Esophagus (tissue), 2 donors: ENCODE measurements around the gene RILPL2. TPM values are rescaled to one million over a fixed set of nuclear protein-coding genes. Genes with fewer than 3 reads are reported as not detected.
A peak's percentile ranks its signal among the peaks of the same experiment; 100 is the strongest.
"Not testable (repeated sequence)": the region's sequence is repeated elsewhere in the genome, so short reads cannot be mapped to it uniquely, and the experiment has no call there.

Experiments
- H3K27ac ChIP-seq, 2 donors: one replicate each; pipeline ENCODE4 v1.5.1; 2013; ENCODE audit warnings: low read depth in 2 of 2, mild to moderate bottlenecking in 2 of 2, inconsistent platforms in 1 of 2, low read length in 1 of 2, moderate library complexity in 1 of 2
- H3K27me3 ChIP-seq, 2 donors: one replicate each; pipeline ENCODE4 v1.6.1; 2013; ENCODE audit warnings: low read length in 2 of 2, control low read depth in 1 of 2, mild to moderate bottlenecking in 1 of 2; ENCODE audit not compliant: insufficient read depth in 2 of 2, control insufficient read depth in 1 of 2
- H3K36me3 ChIP-seq, 2 donors: one replicate each; pipeline ENCODE4 v1.6.1; 2013; ENCODE audit warnings: low read length in 1 of 2; ENCODE audit not compliant: control insufficient read depth in 2 of 2, insufficient read depth in 2 of 2
- H3K4me1 ChIP-seq, 2 donors: one replicate each; pipeline ENCODE4 v1.6.1; 2013; ENCODE audit warnings: low read length in 1 of 2; ENCODE audit not compliant: control insufficient read depth in 2 of 2, insufficient read depth in 2 of 2
- H3K4me3 ChIP-seq, 2 donors: one replicate each; pipeline ENCODE4 v1.5.1; 2013; ENCODE audit warnings: low read length in 2 of 2, mild to moderate bottlenecking in 2 of 2, low read depth in 1 of 2, moderate library complexity in 1 of 2
- H3K9me3 ChIP-seq, 2 donors: one replicate each; pipeline ENCODE4 v1.6.1; 2013; ENCODE audit warnings: mild to moderate bottlenecking in 2 of 2, low read depth in 1 of 2, low read length in 1 of 2, moderate library complexity in 1 of 2; ENCODE audit not compliant: control insufficient read depth in 2 of 2, insufficient read depth in 1 of 2
- WGBS, 2 donors: extraction: QIAGEN DNeasy Blood & Tissue Kit; methylation state at CpG; one replicate each; pipeline ENCODE4 v1.1.7; 2013; 5-methylcytosine and 5-hydroxymethylcytosine counted together
- polyA plus RNA-seq, 2 donors: library from polyadenylated mRNA; stranded (reverse); fragments of 200-250 nt; gene quantifications; one replicate each; pipeline ENCODE4 v1.2.3, GENCODE V29; 2013
- donor health status: healthy with polysubstance abuse.
- donor health status: Bipolar disorder and iron deficiency.

Gene RILPL2, protein sequence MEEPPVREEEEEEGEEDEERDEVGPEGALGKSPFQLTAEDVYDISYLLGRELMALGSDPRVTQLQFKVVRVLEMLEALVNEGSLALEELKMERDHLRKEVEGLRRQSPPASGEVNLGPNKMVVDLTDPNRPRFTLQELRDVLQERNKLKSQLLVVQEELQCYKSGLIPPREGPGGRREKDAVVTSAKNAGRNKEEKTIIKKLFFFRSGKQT
- 1 to 10 TPM; 1.6 to 2.3 TPM for polyA plus RNA-seq

DNA sequence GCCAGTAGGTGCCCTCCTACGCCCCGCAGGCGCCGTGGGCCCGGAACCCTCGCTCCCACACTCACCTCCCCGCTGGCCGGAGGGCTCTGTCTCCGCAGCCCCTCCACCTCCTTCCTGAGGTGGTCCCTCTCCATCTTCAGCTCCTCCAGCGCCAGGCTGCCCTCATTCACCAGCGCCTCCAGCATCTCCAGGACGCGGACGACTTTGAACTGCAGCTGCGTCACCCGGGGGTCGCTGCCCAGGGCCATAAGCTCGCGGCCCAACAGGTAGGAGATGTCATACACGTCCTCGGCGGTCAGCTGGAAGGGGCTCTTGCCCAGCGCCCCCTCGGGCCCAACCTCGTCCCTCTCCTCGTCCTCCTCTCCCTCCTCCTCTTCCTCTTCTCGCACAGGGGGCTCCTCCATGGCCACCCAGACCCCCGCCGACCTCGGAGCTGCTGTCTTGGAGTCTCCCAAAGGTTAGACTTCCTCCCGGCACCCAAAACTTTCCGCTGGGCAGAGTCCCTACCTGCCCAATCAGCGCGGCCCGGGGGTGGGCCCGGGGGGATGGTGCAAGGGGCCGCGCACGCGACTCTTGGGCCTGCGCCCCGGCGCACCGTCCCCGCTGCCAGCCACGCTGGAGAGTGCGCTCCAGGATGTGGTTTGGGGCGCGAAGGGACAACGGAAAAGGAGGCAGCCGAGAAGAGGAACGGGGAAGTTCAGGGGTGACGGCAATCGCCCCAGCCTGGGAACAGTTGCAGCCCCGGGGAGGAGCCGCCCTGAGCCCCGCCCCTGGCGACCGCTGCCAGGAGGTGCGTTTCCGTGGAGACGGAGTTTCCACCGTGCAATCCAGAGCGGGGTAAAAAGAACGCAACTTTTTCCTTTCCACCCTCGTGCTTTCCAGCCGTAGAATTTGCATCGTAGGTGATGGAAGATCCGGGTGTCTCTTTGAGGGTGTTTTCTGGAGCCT is at the start of gene RILPL2:
TSS of gene RILPL2 (minus strand) at position 668 of the 948 bp plus-strand sequence. CDS start at position 404, 264 bp downstream.
- H3K4me1 ChIP-seq: peaks cover 5 to 6% of the 10 kb centered on the region in 2 donors
- 0 to 1% methylated on average over 69 of the region's 69 CpGs for WGBS, 2 donors
- H3K27me3 ChIP-seq: no peaks in the 10 kb centered on the region
- H3K27ac ChIP-seq: peak within 1 kb of the TSS; percentile 38 to 76
- no peaks in the 10 kb centered on the region for H3K9me3 ChIP-seq
- peak within 1 kb of the TSS; percentile 58 to 83 for H3K4me3 ChIP-seq
- no peaks in the 10 kb centered on the region for H3K36me3 ChIP-seq

DNA sequence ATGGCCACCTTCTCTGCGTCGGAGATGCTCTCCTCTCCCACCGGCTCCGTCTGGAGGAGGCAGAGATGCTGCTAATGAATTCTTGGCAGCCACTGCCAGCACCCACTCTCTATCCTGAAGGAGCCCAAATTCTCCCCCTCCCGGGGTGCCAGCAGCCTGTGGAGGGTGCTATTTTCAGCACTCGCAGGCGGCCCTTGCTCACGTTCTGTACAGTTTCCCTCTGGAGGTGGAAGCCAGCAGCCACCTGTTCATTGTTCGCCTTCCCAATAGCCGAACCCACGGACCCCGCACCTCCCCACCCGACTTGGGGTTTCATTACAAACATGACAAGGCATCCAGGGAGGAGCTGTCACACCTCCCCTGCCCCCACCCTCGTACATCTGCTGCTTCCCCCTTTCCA is 49.3 kb upstream of the RILPL2 start:
- H3K4me3 ChIP-seq: no peak overlapping the region
- WGBS, 2 donors: 82 to 83% methylated on average over 14 of the region's 14 CpGs
- no peaks in the 10 kb centered on the region for H3K4me1 ChIP-seq
- no peaks in the 10 kb centered on the region for H3K9me3 ChIP-seq
- no peak overlapping the region for H3K27ac ChIP-seq
- no peaks in the 10 kb centered on the region for H3K27me3 ChIP-seq
- no peaks in the 10 kb centered on the region for H3K36me3 ChIP-seq

DNA sequence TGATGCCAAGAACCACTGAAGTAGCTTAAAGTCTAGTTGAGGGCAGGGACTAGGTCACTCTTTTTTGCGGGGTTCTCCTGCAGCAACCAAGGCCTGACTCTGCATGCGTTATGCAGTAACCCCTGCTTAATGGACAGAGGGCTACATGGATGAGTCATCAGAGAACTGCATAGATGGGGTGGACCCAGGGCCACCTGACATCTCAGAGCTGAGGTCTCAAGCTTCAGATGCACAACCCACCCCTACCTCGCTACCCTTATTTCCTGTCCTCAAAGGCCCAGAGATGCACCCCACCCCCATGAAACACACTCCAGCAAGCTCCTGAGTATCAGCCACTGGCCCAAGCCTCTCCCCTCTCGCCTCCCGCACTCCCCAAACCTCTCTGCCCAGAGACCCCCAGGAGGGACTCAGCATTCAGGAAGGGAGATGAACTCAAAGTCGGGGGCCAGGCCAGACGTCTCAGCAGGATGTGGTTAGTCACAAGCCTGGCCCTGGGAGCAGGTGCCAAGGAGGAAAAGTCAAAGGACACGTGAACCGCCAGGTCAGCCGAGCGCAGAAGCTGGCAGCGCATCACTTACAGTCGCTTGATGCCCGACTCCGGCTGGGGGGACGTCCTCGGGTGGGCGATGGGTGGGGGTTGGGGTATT is 47.2 kb upstream of the RILPL2 start:
- no peaks in the 10 kb centered on the region for H3K36me3 ChIP-seq
- H3K4me3 ChIP-seq: no peak overlapping the region
- 79 to 83% methylated on average over 18 of the region's 18 CpGs for WGBS, 2 donors

DNA sequence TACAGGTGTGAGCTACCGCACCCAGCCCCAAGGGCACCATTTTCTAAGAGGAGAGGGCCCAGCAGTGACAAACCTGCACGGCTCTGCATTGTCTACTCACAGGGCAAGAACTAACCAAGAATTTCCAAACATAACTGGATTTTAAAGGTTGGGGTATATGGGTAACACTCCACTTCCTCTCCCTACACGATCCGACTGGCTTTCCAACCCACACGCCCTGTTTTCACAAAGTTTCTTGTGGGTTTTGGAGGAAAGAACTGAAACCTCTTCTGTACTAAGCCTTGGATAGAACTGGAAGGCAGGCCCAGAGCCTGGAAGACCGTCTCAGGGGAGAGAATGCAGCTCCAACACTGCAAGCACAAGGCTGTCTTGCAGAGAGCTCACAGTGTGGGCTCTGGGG is 46.4 kb upstream of the RILPL2 start:
- WGBS, 2 donors: 70 to 73% methylated on average over 6 of the region's 6 CpGs
- Histone ChIP-seq H3K9me3 (no peaks in the 10 kb centered on the region), H3K4me1 (no peaks in the 10 kb centered on the region), H3K27ac (no peak overlapping the region), H3K36me3 (no peaks in the 10 kb centered on the region), H3K27me3 (no peaks in the 10 kb centered on the region), H3K4me3 (no peak overlapping the region)

More for the DNA sequence above, 47.2 kb upstream of the RILPL2 start:
- no peaks in the 10 kb centered on the region for H3K9me3 ChIP-seq
- no peak overlapping the region for H3K27ac ChIP-seq
- H3K4me1 ChIP-seq: no peaks in the 10 kb centered on the region
- no peaks in the 10 kb centered on the region for H3K27me3 ChIP-seq

DNA sequence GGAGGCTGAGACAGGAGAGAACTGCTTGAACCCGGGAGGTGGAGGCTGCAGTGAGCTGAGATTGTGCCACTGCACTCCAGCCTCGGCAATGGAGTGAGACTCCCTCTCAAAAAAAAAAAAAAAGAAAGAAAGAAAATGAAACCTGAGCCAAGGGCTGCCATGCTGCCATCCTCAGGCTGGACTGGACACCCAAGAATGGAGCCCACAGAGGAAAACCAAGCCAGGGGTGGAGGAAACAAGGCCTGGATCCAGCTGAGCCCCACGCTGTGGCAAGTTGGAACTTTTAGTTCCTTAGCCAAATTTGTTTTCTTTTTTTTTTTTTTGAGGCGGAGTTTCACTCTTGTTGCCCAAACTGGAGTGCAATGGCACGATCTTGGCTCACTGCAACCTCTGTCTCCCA is 44.8 kb upstream of the RILPL2 start:
- not testable (repeated sequence) for H3K27me3 ChIP-seq, H3K9me3 ChIP-seq, H3K27ac ChIP-seq, H3K4me1 ChIP-seq, H3K4me3 ChIP-seq, H3K36me3 ChIP-seq
- WGBS, 2 donors: 94 to 96% methylated on average over 5 of the region's 5 CpGs

DNA sequence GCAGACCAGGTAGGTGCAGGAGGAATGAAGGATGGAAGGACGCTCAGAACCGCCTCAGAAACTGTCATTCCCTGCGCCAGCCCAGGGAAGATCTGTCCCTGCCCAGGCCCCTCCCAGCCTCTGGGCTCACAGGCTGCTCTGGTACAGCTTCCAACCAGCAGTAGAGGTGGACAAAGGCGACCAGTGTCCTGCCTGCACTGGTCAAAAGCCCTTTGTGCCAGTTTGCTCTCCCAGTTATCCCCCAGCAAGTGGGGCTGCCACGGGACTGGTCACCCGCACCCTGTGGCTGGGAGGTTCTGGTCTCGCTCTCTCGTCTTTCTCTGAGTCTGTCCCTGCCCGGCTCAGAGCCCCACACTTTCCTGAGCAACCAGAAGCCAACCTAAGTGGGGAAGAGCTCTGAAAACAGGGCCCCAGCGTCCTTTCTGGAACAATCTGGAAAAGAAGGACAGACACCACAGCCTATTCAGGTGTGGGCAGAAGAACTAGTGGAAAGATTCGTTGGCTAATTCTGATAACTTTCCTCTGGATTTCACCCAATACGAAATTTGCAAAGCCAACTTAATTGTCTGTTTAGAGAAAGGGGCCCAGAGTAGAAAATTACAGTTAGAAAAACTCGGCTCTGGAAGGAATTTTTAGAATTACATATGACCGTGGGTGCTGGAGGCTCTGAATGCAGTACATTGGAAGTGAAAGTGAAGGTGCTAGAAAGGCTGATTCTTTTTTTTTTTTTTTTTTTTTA is 43.1 kb upstream of the RILPL2 start:
- no peak overlapping the region for H3K4me3 ChIP-seq
- WGBS, 2 donors: 79 to 80% methylated on average over 14 of the region's 14 CpGs

DNA sequence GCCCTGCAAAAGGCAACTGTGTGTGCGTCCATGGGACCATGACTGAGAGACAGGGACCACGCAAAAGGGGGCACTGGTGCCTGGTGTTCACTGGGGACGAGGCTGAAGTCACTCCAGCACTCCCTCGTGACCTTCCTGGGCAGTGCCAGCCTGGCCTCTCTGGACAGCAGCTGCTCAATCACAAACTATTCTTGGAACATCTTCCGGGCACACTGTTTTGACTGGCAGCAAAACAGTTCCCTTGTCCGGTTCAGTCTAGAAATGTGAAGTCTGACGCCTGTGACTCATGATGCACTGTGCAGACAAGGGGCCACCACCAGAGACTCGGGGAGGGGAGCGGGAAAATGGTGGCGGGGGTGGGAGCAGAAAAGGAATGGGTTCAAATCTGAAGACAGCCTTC is 42.3 kb upstream of the RILPL2 start:
- peaks cover 0 to 2% of the 10 kb centered on the region in 2 donors for H3K36me3 ChIP-seq
- H3K27ac ChIP-seq: no peak overlapping the region
- no peaks in the 10 kb centered on the region for H3K4me1 ChIP-seq
- H3K4me3 ChIP-seq: no peak overlapping the region
- WGBS, 2 donors: 81 to 87% methylated on average over 10 of the region's 10 CpGs
- no peaks in the 10 kb centered on the region for H3K9me3 ChIP-seq
- H3K27me3 ChIP-seq: no peaks in the 10 kb centered on the region

More for the DNA sequence above, 43.1 kb upstream of the RILPL2 start:
- peaks cover 0 to 2% of the 10 kb centered on the region in 2 donors for H3K36me3 ChIP-seq
- no peaks in the 10 kb centered on the region for H3K9me3 ChIP-seq
- no peak overlapping the region for H3K27ac ChIP-seq
- H3K4me1 ChIP-seq: no peaks in the 10 kb centered on the region
- H3K27me3 ChIP-seq: no peaks in the 10 kb centered on the region

DNA sequence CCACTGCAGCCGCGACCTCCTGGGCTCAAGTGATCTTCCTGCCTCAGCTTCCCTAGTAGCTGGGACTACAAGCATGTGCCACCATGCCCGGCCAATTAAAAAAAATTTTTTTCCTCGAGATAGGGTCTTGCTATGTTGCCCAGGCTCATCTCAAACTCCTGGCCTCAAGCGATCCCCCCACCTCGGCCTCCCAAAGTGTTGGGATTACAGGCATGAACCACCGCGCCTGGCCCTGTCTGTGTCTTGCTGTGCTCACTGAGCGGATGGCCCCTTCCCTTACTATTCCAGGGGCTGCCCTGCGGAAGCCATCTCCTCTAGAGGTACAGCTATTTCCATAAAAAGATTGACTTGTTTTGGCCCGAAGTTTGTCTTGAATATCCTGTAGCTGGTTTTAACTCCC is 41.6 kb upstream of the RILPL2 start:
- WGBS, 2 donors: 86 to 91% methylated on average over 11 of the region's 11 CpGs
- Histone ChIP-seq H3K27me3 (no peaks in the 10 kb centered on the region), H3K36me3 (peaks cover 0 to 2% of the 10 kb centered on the region in 2 donors), H3K27ac (peak overlapping the region in 1 of 2 donors; percentile 13), H3K4me1 (no peaks in the 10 kb centered on the region), H3K9me3 (no peaks in the 10 kb centered on the region), H3K4me3 (no peak overlapping the region)

DNA sequence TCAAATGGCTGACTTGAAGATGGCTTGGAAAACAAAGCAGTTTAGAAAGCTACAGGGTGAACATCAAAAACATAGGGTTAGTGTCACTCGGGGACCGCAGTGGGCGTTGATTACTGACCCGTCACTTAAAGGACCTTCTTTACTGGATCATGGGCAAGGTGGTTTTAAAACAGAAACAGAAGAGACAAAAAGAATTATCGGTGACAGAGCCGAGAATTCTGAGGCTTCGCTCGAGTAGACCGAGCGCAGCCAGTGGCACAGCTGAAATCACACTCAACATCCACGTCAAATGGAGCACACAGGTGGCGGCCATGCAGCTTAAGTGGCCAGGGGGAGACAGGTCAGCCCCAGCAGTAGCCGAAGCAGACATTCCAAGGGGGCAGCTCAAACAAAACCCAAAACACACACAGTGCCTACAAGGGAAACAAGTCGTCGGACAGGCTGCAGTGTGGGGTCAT is 38.8 kb upstream of the RILPL2 start:
- Histone ChIP-seq H3K27me3 (no peaks in the 10 kb centered on the region), H3K4me1 (no peaks in the 10 kb centered on the region), H3K27ac (no peak overlapping the region), H3K36me3 (peaks cover 3 to 11% of the 10 kb centered on the region in 2 donors), H3K4me3 (no peak overlapping the region), H3K9me3 (no peaks in the 10 kb centered on the region)
- 86% methylated on average over 15 of the region's 15 CpGs for WGBS, 2 donors
